CD14-positive monocyte (primary cell): ENCODE measurements around the gene TREX2. TPM values are rescaled to one million over a fixed set of nuclear protein-coding genes. Genes with fewer than 3 reads are reported as not detected.

Source experiments
- DNase-seq, 3 donors: peaks; one replicate each; pipeline ENCODE4 v3.0.0-alpha.2; 2011 to 2022
- H2AFZ ChIP-seq: 2 replicates; pipeline ENCODE4 v1.6.0; 2012; ENCODE audit warnings: mild to moderate bottlenecking, low read depth, low read length, inconsistent platforms; ENCODE audit not compliant: insufficient read depth, poor library complexity, severe bottlenecking
- H3K27ac ChIP-seq, 2 donors: 1 replicate in 1 of 2; 2 replicates in 1 of 2; pipeline ENCODE4 v1.5.1; 2012 to 2013; ENCODE audit warnings: low read length in 2 of 2, control low read depth in 1 of 2, inconsistent platforms in 1 of 2, low read depth in 1 of 2, mild to moderate bottlenecking in 1 of 2
- H3K27me3 ChIP-seq, 2 donors: one replicate each; pipeline versions ENCODE4 v1.6.0 to v1.6.1; 2011 to 2013; ENCODE audit warnings: low read length in 2 of 2; ENCODE audit not compliant: control insufficient read depth in 2 of 2, insufficient read depth in 2 of 2
- H3K36me3 ChIP-seq, 2 donors: replicated peaks in 1 of 2; 1 replicate in 1 of 2; 2 replicates in 1 of 2; pipeline versions ENCODE4 v1.5.1 to v1.6.1; 2012 to 2013; ENCODE audit warnings: low read length in 2 of 2, control low read depth in 1 of 2, inconsistent platforms in 1 of 2, mild to moderate bottlenecking in 1 of 2; ENCODE audit not compliant: insufficient read depth in 2 of 2, control insufficient read depth in 1 of 2
- H3K4me1 ChIP-seq, 2 donors: 1 replicate in 1 of 2; 2 replicates in 1 of 2; pipeline versions ENCODE4 v1.5.1 to v1.6.1; 2012 to 2013; ENCODE audit warnings: low read length in 2 of 2, control low read depth in 1 of 2, inconsistent platforms in 1 of 2, mild to moderate bottlenecking in 1 of 2, moderate library complexity in 1 of 2; ENCODE audit not compliant: insufficient read depth in 2 of 2, control insufficient read depth in 1 of 2
- H3K4me2 ChIP-seq: replicated peaks from 2 replicates; pipeline ENCODE3; 2012; ENCODE audit warnings: low read length, moderate library complexity, mild to moderate bottlenecking; ENCODE audit not compliant: poor library complexity, severe bottlenecking; ENCODE audit errors: extremely low read depth
- H3K4me3 ChIP-seq, 3 experiments: fragments of 200-600 bp in 1 of 3; sonication (generic) in 1 of 3; replicated peaks in 1 of 3; 1 replicate in 2 of 3; 2 replicates in 1 of 3; pipeline ENCODE4 v1.5.1; 2011 to 2013; ENCODE audit warnings: low read length in 3 of 3, mild to moderate bottlenecking in 3 of 3, control low read depth in 2 of 3, low read depth in 2 of 3, inconsistent platforms in 1 of 3, moderate library complexity in 1 of 3
- H3K79me2 ChIP-seq: 2 replicates; pipeline ENCODE4 v1.6.0; 2012; ENCODE audit warnings: mild to moderate bottlenecking, control low read depth, inconsistent platforms, low read length, moderate library complexity; ENCODE audit not compliant: insufficient read depth
- H3K9ac ChIP-seq: 2 replicates; pipeline ENCODE4 v1.6.0; 2017; ENCODE audit warnings: low read length, mild to moderate bottlenecking; ENCODE audit not compliant: insufficient read depth, poor library complexity, severe bottlenecking
- H3K9me3 ChIP-seq, 2 donors: replicated peaks in 1 of 2; 1 replicate in 1 of 2; 2 replicates in 1 of 2; pipeline versions ENCODE4 v1.5.1 to v1.6.1; 2012 to 2013; ENCODE audit warnings: low read length in 2 of 2, control low read depth in 1 of 2; ENCODE audit not compliant: control insufficient read depth in 1 of 2, insufficient read depth in 1 of 2
- H4K20me1 ChIP-seq: 2 replicates; pipeline ENCODE4 v1.6.0; 2012; ENCODE audit warnings: mild to moderate bottlenecking, low read length, control low read depth, moderate library complexity; ENCODE audit not compliant: insufficient read depth
- H3K27ac Mint-ChIP-seq, 7 donors: one replicate each; pipeline ENCODE4 v1.8.0; 2020; ENCODE audit warnings: mild to moderate bottlenecking in 7 of 7, mixed read lengths in 7 of 7, moderate library complexity in 6 of 7, inconsistent platforms in 2 of 7
- H3K27me3 Mint-ChIP-seq, 3 donors: one replicate each; pipeline ENCODE4 v1.8.0; 2021 to 2022; ENCODE audit warnings: low read depth in 3 of 3, mild to moderate bottlenecking in 3 of 3, mixed read lengths in 3 of 3, moderate library complexity in 3 of 3, inconsistent platforms in 1 of 3
- H3K36me3 Mint-ChIP-seq, 2 donors: one replicate each; pipeline ENCODE4 v1.8.0; 2020; ENCODE audit warnings: mixed read lengths in 2 of 2, inconsistent platforms in 1 of 2, mild to moderate bottlenecking in 1 of 2
- H3K4me1 Mint-ChIP-seq: one replicate; pipeline ENCODE4 v1.8.0; 2020; ENCODE audit warnings: mild to moderate bottlenecking, mixed read lengths
- H3K4me3 Mint-ChIP-seq, 2 donors: one replicate each; pipeline ENCODE4 v1.8.0; 2020; ENCODE audit warnings: mild to moderate bottlenecking in 2 of 2, mixed read lengths in 2 of 2, moderate library complexity in 1 of 2
- H3K9me3 Mint-ChIP-seq, 7 donors: one replicate each; pipeline ENCODE4 v1.8.0; 2020 to 2022; ENCODE audit warnings: mixed read lengths in 7 of 7, mild to moderate bottlenecking in 6 of 7, moderate library complexity in 6 of 7, inconsistent platforms in 2 of 7
- WGBS: methylation state at CpG from one replicate; pipeline ENCODE4 v1.1.5; 2013; ENCODE audit warnings: missing lambda C conversion rate; ENCODE audit not compliant: insufficient coverage; 5-methylcytosine and 5-hydroxymethylcytosine counted together
- intact Hi-C, 2 donors: fragments of 100-400 bp; cut with micrococcal nuclease; formaldehyde crosslinking; loops; one replicate each; pipeline versions ENCODE4 v1.15.0 to v1.15.1; 2023
- polyA plus RNA-seq, 3 donors: library from polyadenylated mRNA; depleted of rRNA in 1 of 3; unstranded in 2 of 3; stranded (reverse) in 1 of 3; fragments of 300-500 nt in 2 of 3; fragments of >200 nt in 1 of 3; fragmentation: Illumina TruSeq in 2 of 3; gene quantifications; 1 replicate in 2 of 3; 2 replicates in 1 of 3; pipeline ENCODE4 v1.2.3, GENCODE V29; 2012 to 2021
- TF ChIP-seq, protein P1 (sequence below): fragments of 200-600 bp; IDR thresholded peaks from one replicate; pipeline ENCODE4 v1.8.0; 2022; ENCODE audit warnings: antibody characterized with exemption, mild to moderate bottlenecking

TREX2 gene
- polyA plus RNA-seq, 3 donors, result 1.5 TPM; not detected in 2

- TF ChIP-seq, protein P1, sequence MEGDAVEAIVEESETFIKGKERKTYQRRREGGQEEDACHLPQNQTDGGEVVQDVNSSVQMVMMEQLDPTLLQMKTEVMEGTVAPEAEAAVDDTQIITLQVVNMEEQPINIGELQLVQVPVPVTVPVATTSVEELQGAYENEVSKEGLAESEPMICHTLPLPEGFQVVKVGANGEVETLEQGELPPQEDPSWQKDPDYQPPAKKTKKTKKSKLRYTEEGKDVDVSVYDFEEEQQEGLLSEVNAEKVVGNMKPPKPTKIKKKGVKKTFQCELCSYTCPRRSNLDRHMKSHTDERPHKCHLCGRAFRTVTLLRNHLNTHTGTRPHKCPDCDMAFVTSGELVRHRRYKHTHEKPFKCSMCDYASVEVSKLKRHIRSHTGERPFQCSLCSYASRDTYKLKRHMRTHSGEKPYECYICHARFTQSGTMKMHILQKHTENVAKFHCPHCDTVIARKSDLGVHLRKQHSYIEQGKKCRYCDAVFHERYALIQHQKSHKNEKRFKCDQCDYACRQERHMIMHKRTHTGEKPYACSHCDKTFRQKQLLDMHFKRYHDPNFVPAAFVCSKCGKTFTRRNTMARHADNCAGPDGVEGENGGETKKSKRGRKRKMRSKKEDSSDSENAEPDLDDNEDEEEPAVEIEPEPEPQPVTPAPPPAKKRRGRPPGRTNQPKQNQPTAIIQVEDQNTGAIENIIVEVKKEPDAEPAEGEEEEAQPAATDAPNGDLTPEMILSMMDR, result no peak
- 97% methylated on average over 13 of the region's 26 CpGs for WGBS
- Histone ChIP-seq H2AFZ (no peak overlapping the region), H3K36me3 (no peaks in the 10 kb centered on the region), H3K79me2 (no peaks in the 10 kb centered on the region), H3K4me2 (no peak overlapping the region), H3K9me3 (peaks cover 0 to 7% of the 10 kb centered on the region in 2 donors), H3K4me3 (no peak overlapping the region), H3K9ac (no peak overlapping the region), H3K27me3 (no peaks in the 10 kb centered on the region), H3K27ac (no peak overlapping the region), H4K20me1 (no peaks in the 10 kb centered on the region), H3K4me1 (peaks cover 0 to 2% of the 10 kb centered on the region in 2 donors)
- Mint-ChIP-seq H3K9me3 (peaks cover 0 to 9% (median 4%) of the 10 kb centered on the region in 7 donors), H3K27me3 (peaks cover 2 to 8% (median 3%) of the 10 kb centered on the region in 3 donors), H3K4me1 (peaks cover 4% of the 10 kb centered on the region), H3K4me3 (no peak overlapping the region), H3K27ac (no peak overlapping the region), H3K36me3 (no peaks in the 10 kb centered on the region)
- DNase-seq, result no peak
- intact Hi-C loops, result no loop called here
Observed at GRCh38 chrX:153396320-153397195, 49.3 kb downstream of the TREX2 start.

- Histone ChIP-seq H3K4me3 (no peak overlapping the region), H3K79me2 (no peaks in the 10 kb centered on the region), H4K20me1 (no peaks in the 10 kb centered on the region), H3K4me1 (peaks cover 0 to 2% of the 10 kb centered on the region in 2 donors), H3K9ac (no peak overlapping the region), H3K36me3 (no peaks in the 10 kb centered on the region), H3K4me2 (no peak overlapping the region), H2AFZ (no peak overlapping the region), H3K9me3 (peaks cover 0 to 5% of the 10 kb centered on the region in 2 donors), H3K27me3 (no peaks in the 10 kb centered on the region), H3K27ac (no peak overlapping the region)
- H3K9me3 Mint-ChIP-seq, result peaks cover 0 to 6% (median 0%) of the 10 kb centered on the region in 7 donors
- DNase-seq, result no peak
- peaks cover 0 to 8% (median 3%) of the 10 kb centered on the region in 3 donors for H3K27me3 Mint-ChIP-seq
- TF ChIP-seq, protein P1, result no peak
- H3K4me3 Mint-ChIP-seq, result no peak overlapping the region
- WGBS, result 64% methylated on average over 14 of the region's 26 CpGs
- H3K36me3 Mint-ChIP-seq, result no peaks in the 10 kb centered on the region
- H3K27ac Mint-ChIP-seq, result no peak overlapping the region
- intact Hi-C loops, result no loop called here
- H3K4me1 Mint-ChIP-seq, result peaks cover 4% of the 10 kb centered on the region
Observed at GRCh38 chrX:153395613-153396319, 50.1 kb downstream of the TREX2 start.
